GM18508 (cell line): ENCODE data around the gene ZNF700.
"Not testable (repeated sequence)": the region's sequence is repeated elsewhere in the genome, so short reads cannot be mapped to it uniquely, and the experiment has no call there.

Experiments
- ATAC-seq: cut with Tn5 transposase; IDR thresholded peaks from one replicate; pipeline ENCODE4 v1.9.1; 2021; ENCODE audit warnings: moderate number of reproducible peaks; ENCODE audit not compliant: insufficient read depth, unreplicated experiment

Gene ZNF700

GRCh38 chr19:11984986-11985385, 60.1 kb downstream of the ZNF700 start:
- no peak for ATAC-seq

GRCh38 chr19:11986754-11987153, 61.8 kb downstream of the ZNF700 start:
- no peak for ATAC-seq

- ATAC-seq = no peak
These were observed 62.7 kb downstream of the ZNF700 start for GRCh38 chr19:11987405-11988281.

- ATAC-seq = no peak
These were observed 64.2 kb downstream of the ZNF700 start for GRCh38 chr19:11989112-11989456.

GRCh38 chr19:11991921-11992320, 67.0 kb downstream of the ZNF700 start:
- not testable (repeated sequence) for ATAC-seq

GRCh38 chr19:11995174-11995573, 70.3 kb downstream of the ZNF700 start:
- no peak for ATAC-seq
